K562 (cell line): Measurements from ENCODE around the gene ZC3HAV1L. TPM values are rescaled to one million over a fixed set of nuclear protein-coding genes. Genes with fewer than 3 reads are reported as not detected.
A peak's percentile ranks its signal among the peaks of the same experiment; 100 is the strongest.

Source experiments
- ATAC-seq: fragments of 200-7000 bp; cut with Tn5 transposase; 3 replicates; pipeline ENCODE4 v1.9.1; 2020; ENCODE audit warnings: moderate library complexity
- BruUV-seq: library from RNA; stranded (reverse); fragments of 400-500 nt; replicated peaks from 2 replicates; lab custom pipeline; 2021; lab: Mats Ljungman, UMichigan
- CTCF ChIA-PET: fragments of 300-600 bp; formaldehyde crosslinking; extraction: SDS; loops from one replicate; lab custom pipeline; 2021; ENCODE audit warnings: low intra/inter-chr PET ratio; lab: Yijun Ruan, JAX
- POLR2A ChIA-PET: fragments of 300-600, 350-650 bp; sonication (Branson Sonifier 250); formaldehyde crosslinking; extraction: SDS; loops from one replicate; lab custom pipeline; 2021; ENCODE audit warnings: antibody characterized with exemption, inconsistent platforms; lab: Yijun Ruan, JAX
- DNase-seq, 4 experiments: peaks; one replicate each; pipeline versions ENCODE4 v3.0.0 to v3.0.0-alpha.2; 2011 to 2018; ENCODE audit warnings: low spot score in 3 of 4, mixed read lengths in 3 of 4; ENCODE audit errors: extremely low read depth in 1 of 4
- FAIRE-seq: peaks from 2 replicates; lab custom pipeline; 2011; peaks lifted over from hg19 to GRCh38; lab: Jason Lieb, UNC
- H2AFZ ChIP-seq: 2 replicates; pipeline ENCODE4 v1.6.0; 2011; ENCODE audit warnings: low read depth, low read length, control low read depth, inconsistent platforms
- H3K27ac ChIP-seq: fragments of 200-600 bp; 3 replicates; pipeline ENCODE4 v1.8.0; 2011; ENCODE audit warnings: low read depth, mild to moderate bottlenecking, control low read depth, inconsistent platforms, low read length, moderate library complexity, mixed read lengths; ENCODE audit errors: extremely low read depth
- H3K27me3 ChIP-seq, 2 experiments: fragments of 300-600 bp in 1 of 2; 2 replicates in 1 of 2; 3 replicates in 1 of 2; pipeline versions ENCODE4 v1.6.0 to v1.8.0; 2011; ENCODE audit warnings: inconsistent platforms in 2 of 2, low read length in 2 of 2, mild to moderate bottlenecking in 1 of 2, mixed read lengths in 1 of 2, moderate library complexity in 1 of 2; ENCODE audit not compliant: control insufficient read depth in 2 of 2, insufficient read depth in 2 of 2
- H3K36me3 ChIP-seq: fragments of 300-600 bp; 3 replicates; pipeline ENCODE4 v1.8.0; 2011; ENCODE audit warnings: mild to moderate bottlenecking, low read length, inconsistent platforms; ENCODE audit not compliant: control insufficient read depth, insufficient read depth
- H3K4me1 ChIP-seq, 2 experiments: fragments of 200-600 bp in 1 of 2; replicated peaks in 1 of 2; 2 replicates in 1 of 2; 3 replicates in 1 of 2; pipeline versions ENCODE4 v1.5.1 to v1.8.0; 2011; ENCODE audit warnings: inconsistent platforms in 2 of 2, low read length in 2 of 2, mild to moderate bottlenecking in 1 of 2, mixed read lengths in 1 of 2, moderate library complexity in 1 of 2; ENCODE audit not compliant: control insufficient read depth in 2 of 2, insufficient read depth in 2 of 2
- H3K4me2 ChIP-seq: 2 replicates; pipeline ENCODE4 v1.6.1; 2011; ENCODE audit warnings: low read length, control low read depth, inconsistent platforms, mixed read lengths; ENCODE audit not compliant: insufficient read depth
- H3K4me3 ChIP-seq: fragments of 200-600 bp; sonication (generic), shearing (Covaris generic); 2 replicates; pipeline ENCODE4 v1.5.1; 2016; ENCODE audit warnings: control low read depth, inconsistent platforms
- H3K79me2 ChIP-seq: fragments of 200-600 bp; 3 replicates; pipeline ENCODE4 v1.8.0; 2011; ENCODE audit warnings: low read length, inconsistent platforms; ENCODE audit not compliant: control insufficient read depth, insufficient read depth
- H3K9ac ChIP-seq, 2 experiments: 2 replicates each; pipeline versions ENCODE4 v1.6.0 to v1.6.1; 2011; ENCODE audit warnings: low read depth in 2 of 2, low read length in 2 of 2, control low read depth in 1 of 2, inconsistent platforms in 1 of 2, mild to moderate bottlenecking in 1 of 2, mixed read lengths in 1 of 2; ENCODE audit not compliant: insufficient read depth in 1 of 2
- H3K9me1 ChIP-seq: one replicate; pipeline ENCODE4 v1.6.0; 2011; ENCODE audit warnings: inconsistent platforms, mild to moderate bottlenecking, low read length, moderate library complexity; ENCODE audit not compliant: control insufficient read depth, insufficient read depth
- H3K9me3 ChIP-seq: replicated peaks from 2 replicates; pipeline ENCODE4 v1.5.1; 2011; ENCODE audit warnings: low read depth, low read length, inconsistent platforms; ENCODE audit not compliant: control insufficient read depth, insufficient read depth
- H4K20me1 ChIP-seq: replicated peaks from 2 replicates; pipeline ENCODE4 v1.6.1; 2011; ENCODE audit warnings: low read length, inconsistent platforms, mixed read lengths; ENCODE audit not compliant: control insufficient read depth, insufficient read depth
- ELF1 ChIP-seq: fragments of 200-800 bp; sonication (Bioruptor generic); IDR thresholded peaks from 2 replicates; pipeline ENCODE4 v1.6.1; 2016; ENCODE audit warnings: missing genetic modification characterization, missing compliant biosample characterization
- EP300 ChIP-seq: IDR thresholded peaks from 2 replicates; pipeline ENCODE4 v1.6.1; 2012; ENCODE audit warnings: low read length, improper control_type of control experiment
- ESRRA ChIP-seq: fragments of 450-650 bp; IDR thresholded peaks from 2 replicates; pipeline ENCODE4 v1.6.1; 2014; ENCODE audit warnings: low read depth, mild to moderate bottlenecking, moderate library complexity, borderline replicate concordance
- HDAC6 ChIP-seq: IDR thresholded peaks from 2 replicates; pipeline ENCODE4 v1.6.1; 2012; ENCODE audit warnings: low read depth, mild to moderate bottlenecking, control low read depth, inconsistent platforms, low read length, moderate library complexity
- MEF2A ChIP-seq: IDR thresholded peaks from 2 replicates; pipeline ENCODE4 v1.6.1; 2011; ENCODE audit warnings: low read depth, mild to moderate bottlenecking, low read length, moderate library complexity; ENCODE audit not compliant: control insufficient read depth
- PKNOX1 ChIP-seq: fragments of 450-650 bp; IDR thresholded peaks from 2 replicates; pipeline ENCODE4 v1.6.1; 2016
- SFPQ ChIP-seq: fragments of 200-400 bp; formaldehyde crosslinking; IDR thresholded peaks from 2 replicates; pipeline ENCODE4 v1.6.1; 2017; ENCODE audit warnings: mild to moderate bottlenecking, low read depth, low read length, moderate library complexity
- TARDBP ChIP-seq: fragments of 450-650 bp; IDR thresholded peaks from 2 replicates; pipeline ENCODE4 v1.6.1; 2016
- THAP12 ChIP-seq: fragments of 250-450 bp; sonication (Bioruptor Pico); IDR thresholded peaks from 2 replicates; pipeline ENCODE4 v1.9.0; 2021; ENCODE audit warnings: mild to moderate bottlenecking, inconsistent platforms
- TSHZ1 ChIP-seq: fragments of 250-450 bp; sonication (Bioruptor Pico); IDR thresholded peaks from 2 replicates; pipeline ENCODE4 v1.4.0; 2020; ENCODE audit warnings: mild to moderate bottlenecking, moderate library complexity
- WGBS: fragments of 100-300 bp; shearing (Covaris generic); methylation state at CpG from one replicate; pipeline ENCODE4 v1.1.6; 2016; ENCODE audit warnings: low coverage, mixed read lengths; ENCODE audit not compliant: insufficient coverage; ENCODE audit errors: missing lambda C conversion rate; 5-methylcytosine and 5-hydroxymethylcytosine counted together
- in situ Hi-C: fragments of 300-500 bp; cut with MboI; formaldehyde crosslinking; loops from 4 replicates; pipeline ENCODE4 v1.15.0; 2018; ENCODE audit warnings: inconsistent platforms, mixed read lengths
- intact Hi-C: fragments of 100-400 bp; cut with micrococcal nuclease; formaldehyde crosslinking; loops from 2 replicates; pipeline ENCODE4 v1.14.2; 2022
- polyA plus RNA-seq, 8 experiments: library from polyadenylated mRNA; depleted of rRNA in 4 of 8; stranded (reverse) in 5 of 8; unstranded in 3 of 8; fragments of >200 nt; fragmentation: Nextera tagmentation in 2 of 8; fragmentation: Illumina TruSeq in 1 of 8; extraction: Ambion mirVana in 2 of 8; extraction: Trizol in 1 of 8; gene quantifications; 2 replicates each; pipeline versions ENCODE4 v1.2.1 to v1.2.3, GENCODE V29; 2011 to 2014; ENCODE audit warnings: inconsistent platforms in 1 of 8, missing spikeins in 1 of 8
- total RNA-seq, 7 experiments: library from RNA; depleted of rRNA in 6 of 7; stranded (reverse); fragments of >200 nt in 6 of 7; fragmentation: Illumina TruSeq in 2 of 7; extraction: Trizol in 2 of 7; gene quantifications; 2 replicates each; pipeline versions ENCODE4 v1.2.1 to v1.2.3, GENCODE V29; 2011 to 2021; ENCODE audit warnings: low replicate concordance in 1 of 7

Gene ZC3HAV1L
- total and polyA plus RNA-seq, 9 of the 15 experiments (the other 6 are each of a cell fraction or from before 2014, with no cell fraction given) = not detected

GRCh38 chr7:139043823-139044812 is 8.3 kb upstream of the ZC3HAV1L start:
- Histone ChIP-seq H4K20me1 (no peaks in the 10 kb centered on the region), H3K4me3 (no peak overlapping the region), H3K36me3 (peaks cover 40% of the 10 kb centered on the region), H3K27me3 (no peaks in the 10 kb centered on the region), H3K4me2 (peak overlapping the region; percentile 50), H3K27ac (peak overlapping the region; percentile 60), H3K79me2 (no peaks in the 10 kb centered on the region), H3K9me1 (no peaks in the 10 kb centered on the region), H2AFZ (peak overlapping the region; percentile 7; the same call in 1 of the 2 replicates), H3K9me3 (no peaks in the 10 kb centered on the region), H3K9ac (no peak overlapping the region), H3K4me1 (peaks cover 7 to 27% of the 10 kb centered on the region in 2 experiments)
- peak; percentile 89 for FAIRE-seq
- ChIA-PET CTCF (no interaction called here), POLR2A (interaction anchor here (0.7 to 1.5 kb wide), 8 partner anchors 10 to 786 kb away, joined by 3 to 6 read pairs (median 4); no protein-coding TSS in a partner anchor)
- peak; percentile 84 to 92 (median 88) for DNase-seq
- intact Hi-C loops (loop anchor here (2.0 kb wide), 2 partner anchors 27 to 31 kb away; no protein-coding TSS in a partner anchor), in situ Hi-C loops (no loop called here)
- no TSS peak for BruUV-seq
- ATAC-seq = peak; percentile 93
- 33% methylated on average over 14 of the region's 14 CpGs for WGBS
- peak; percentile 93 for TF ChIP-seq ELF1 (tag)
- TF ChIP-seq TSHZ1 (CRISPR knock-in tag) = no peak
- peak; percentile 87; the same call in 1 of the 2 replicates for TF ChIP-seq ESRRA
- no peak for TF ChIP-seq THAP12 (CRISPR knock-in tag)
- no peak for TF ChIP-seq HDAC6
- TF ChIP-seq PKNOX1 = peak; percentile 61; the same call in 1 of the 2 replicates
- TF ChIP-seq MEF2A = 0 out of 2 replicates have a peak, but pooled peaks have one; percentile 3
- TF ChIP-seq SFPQ = no peak
- peak; percentile 60; the same call in 1 of the 2 replicates for TF ChIP-seq TARDBP
- TF ChIP-seq EP300 = peak; percentile 97
